Right ventricle myocardium superior (tissue), 1 donor: ENCODE measurements around the gene SERPING1. TPM values are rescaled to one million over a fixed set of nuclear protein-coding genes. Genes with fewer than 3 reads are reported as not detected.

Experiments
- ATAC-seq: fragments of 200-7000 bp; cut with Tn5 transposase; one replicate; pipeline ENCODE4 v1.9.1; 2020; ENCODE audit warnings: mild to moderate bottlenecking; ENCODE audit not compliant: poor library complexity
- DNase-seq: peaks from one replicate; pipeline ENCODE4 v3.0.0-alpha.2; 2020
- intact Hi-C: fragments of 100-400 bp; cut with DNase I; formaldehyde crosslinking; loops from one replicate; pipeline ENCODE4 v1.11.2; 2022
- long read RNA-seq: library from polyadenylated mRNA; unstranded; transcript quantifications from one replicate; pipeline ENCODE4 v2.0.0, GENCODE V29; 2021
- total RNA-seq: library from RNA; stranded (reverse); fragmentation: NEBNext Ultra II Directional; extraction: Animal tissue kit (Norgen Biotek cat#: 25700); gene quantifications from one replicate; pipeline ENCODE4 v1.2.1, GENCODE V29; 2021
- donor health status: DM: no; HTN: yes; CAD: no; lungs with severe emphysema.

SERPING1 gene
- 118 TPM for total RNA-seq
- long read RNA-seq, transcript SERPING1-201 (8 exons, 2,002 nt): major isoform, 200 of 245 reads
- long read RNA-seq, partial matches to known transcripts: 34 of 245 reads
- long read RNA-seq, other reads (novel, unspliced or antisense): 4 of 245 reads

DNA sequence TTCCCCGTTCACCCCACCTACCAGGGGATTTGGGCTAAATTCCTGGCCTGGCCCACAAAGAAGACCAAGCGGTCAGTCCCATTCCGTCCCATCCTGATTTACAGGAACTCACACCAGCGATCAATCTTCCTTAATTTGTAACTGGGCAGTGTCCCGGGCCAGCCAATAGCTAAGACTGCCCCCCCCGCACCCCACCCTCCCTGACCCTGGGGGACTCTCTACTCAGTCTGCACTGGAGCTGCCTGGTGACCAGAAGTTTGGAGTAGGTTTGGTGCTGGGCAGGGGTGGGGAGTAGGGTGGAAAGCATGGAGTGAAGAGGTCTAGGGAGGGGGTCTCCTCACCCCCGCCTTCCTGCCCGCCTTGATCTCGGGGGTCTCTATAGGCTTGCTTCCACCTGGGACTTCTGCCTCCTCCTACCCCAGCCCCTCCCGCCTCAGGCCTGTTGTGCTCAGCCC is at the start of gene SERPING1:
Gene SERPING1 (plus strand): TSS at position 225 of the 455 bp plus-strand sequence. CDS start 586 bp downstream, outside the sequence.
- intact Hi-C loops: no loop called here
- DNase-seq (peak; percentile 81), ATAC-seq (peak; percentile 84)

GRCh38 chr11:57547854-57548377 is 49.6 kb upstream of the SERPING1 start:
- intact Hi-C loops: no loop called here
- ATAC-seq (no peak), DNase-seq (no peak)

DNA sequence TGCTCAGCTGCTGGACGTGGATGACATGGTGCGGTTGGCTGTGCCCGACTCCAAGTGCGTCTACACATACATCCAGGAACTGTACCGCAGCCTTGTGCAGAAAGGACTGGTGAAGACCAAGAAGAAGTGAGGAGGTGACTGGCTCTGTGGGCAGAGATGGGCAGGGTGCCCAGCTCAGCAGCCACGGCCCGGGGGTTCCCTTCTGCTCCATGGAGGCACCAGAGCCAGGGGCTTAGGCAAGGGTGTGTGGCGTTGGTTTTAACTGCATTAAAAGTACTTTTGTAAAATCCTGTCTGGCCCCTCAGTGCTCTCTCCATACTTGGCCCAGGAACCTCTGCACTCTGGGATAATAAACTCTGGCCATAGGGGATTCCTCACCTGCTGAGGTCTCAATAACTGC is 47.5 kb upstream of the SERPING1 start:
- DNase-seq: no peak
- intact Hi-C loops: no loop called here
- no peak for ATAC-seq

DNA sequence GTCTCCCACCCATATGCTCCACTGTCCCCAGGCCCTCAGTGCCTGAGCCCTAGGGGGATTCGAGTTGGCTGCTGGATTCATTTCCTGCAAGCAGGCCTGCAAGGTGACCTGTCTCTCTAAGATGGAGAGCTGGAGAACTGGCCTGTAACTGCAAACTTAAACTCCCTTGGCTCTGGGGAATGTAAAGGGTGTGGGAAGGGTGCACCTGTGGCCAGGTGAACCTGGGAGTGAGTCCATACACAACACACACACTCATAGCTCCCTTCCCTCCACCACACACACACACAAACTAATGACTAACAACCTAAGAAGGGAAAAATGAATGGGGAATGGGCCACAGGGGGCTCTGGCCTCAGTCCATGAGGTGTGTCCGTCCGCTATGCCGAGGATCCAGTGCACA is 45.5 kb upstream of the SERPING1 start:
- intact Hi-C loops: no loop called here
- DNase-seq (no peak), ATAC-seq (no peak)

DNA sequence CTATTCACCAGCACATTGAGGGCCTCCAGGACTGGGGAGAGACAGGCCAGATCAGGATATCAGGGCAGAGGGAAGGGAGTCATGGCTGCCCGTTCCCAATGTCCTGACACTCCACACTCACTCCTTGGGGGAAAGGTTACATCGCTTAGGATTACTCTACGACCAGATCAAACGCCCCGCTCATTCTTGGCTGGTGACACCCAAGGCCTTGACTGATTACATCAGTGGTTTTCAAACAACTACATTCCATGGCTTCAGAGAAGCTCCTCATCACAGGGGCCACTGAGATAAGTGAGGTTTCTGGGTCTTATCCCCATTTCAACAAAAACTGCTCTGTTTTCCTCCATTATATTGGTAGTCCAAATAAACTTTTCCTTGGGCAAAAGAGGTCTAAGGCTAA is 45.0 kb upstream of the SERPING1 start:
- ATAC-seq: no peak
- DNase-seq: no peak
- intact Hi-C loops: no loop called here

- no peak for DNase-seq
- intact Hi-C loops: no loop called here
Measured at GRCh38 chr11:57555393-57555792, 42.1 kb upstream of the SERPING1 start.

GRCh38 chr11:57556041-57556440 is 41.4 kb upstream of the SERPING1 start:
- intact Hi-C loops: no loop called here
- DNase-seq (no peak), ATAC-seq (no peak)

More at GRCh38 chr11:57555393-57555792, 42.1 kb upstream of the SERPING1 start:
- ATAC-seq: no peak

GRCh38 chr11:57560146-57560545 is 37.3 kb upstream of the SERPING1 start:
- DNase-seq (no peak), ATAC-seq (no peak)
- intact Hi-C loops: no loop called here

GRCh38 chr11:57562596-57562995 is 34.9 kb upstream of the SERPING1 start:
- ATAC-seq (no peak), DNase-seq (no peak)
- intact Hi-C loops: no loop called here

DNA sequence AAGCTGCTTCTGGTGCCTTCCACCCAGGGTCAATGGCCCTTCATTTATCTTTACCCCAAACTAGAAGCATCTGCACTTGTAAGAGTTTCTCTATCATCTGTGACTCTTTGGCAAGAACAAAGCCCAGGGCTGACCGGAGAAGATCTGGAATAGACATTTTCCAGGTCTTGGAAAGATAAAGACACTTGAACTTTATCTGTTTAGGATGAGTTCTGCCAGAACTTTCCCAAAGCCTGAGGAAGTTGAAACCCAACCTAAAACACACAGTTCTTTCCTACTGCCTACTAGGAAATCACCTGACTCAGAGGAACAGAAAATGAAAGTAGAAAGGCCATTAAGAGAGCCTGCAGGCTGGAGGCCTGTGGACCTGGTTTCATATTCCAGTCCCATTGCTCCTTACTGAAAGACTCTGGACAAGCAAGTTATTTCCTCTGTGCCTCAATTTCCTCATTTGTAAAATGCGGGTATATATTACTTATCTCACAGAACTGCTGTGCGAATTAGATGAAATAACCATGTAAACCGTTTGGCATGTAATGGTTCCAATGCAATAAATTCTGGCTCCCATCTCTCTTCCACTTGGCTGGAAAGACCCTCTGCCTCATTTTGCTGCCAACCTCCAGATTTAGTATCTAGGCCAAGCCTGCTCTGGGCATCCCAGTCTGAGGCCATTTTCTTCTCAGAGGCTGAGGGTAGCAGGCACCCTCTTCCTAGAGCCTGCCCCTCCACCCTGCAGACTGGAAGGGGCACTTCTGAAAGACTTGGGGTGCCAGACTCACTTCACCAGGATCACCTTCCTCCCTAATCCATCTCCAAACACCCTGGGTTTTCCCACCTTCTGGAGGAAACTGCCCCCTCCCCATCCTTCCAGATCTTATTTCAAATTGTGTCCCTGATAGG is 31.2 kb upstream of the SERPING1 start:
- DNase-seq: no peak

DNA sequence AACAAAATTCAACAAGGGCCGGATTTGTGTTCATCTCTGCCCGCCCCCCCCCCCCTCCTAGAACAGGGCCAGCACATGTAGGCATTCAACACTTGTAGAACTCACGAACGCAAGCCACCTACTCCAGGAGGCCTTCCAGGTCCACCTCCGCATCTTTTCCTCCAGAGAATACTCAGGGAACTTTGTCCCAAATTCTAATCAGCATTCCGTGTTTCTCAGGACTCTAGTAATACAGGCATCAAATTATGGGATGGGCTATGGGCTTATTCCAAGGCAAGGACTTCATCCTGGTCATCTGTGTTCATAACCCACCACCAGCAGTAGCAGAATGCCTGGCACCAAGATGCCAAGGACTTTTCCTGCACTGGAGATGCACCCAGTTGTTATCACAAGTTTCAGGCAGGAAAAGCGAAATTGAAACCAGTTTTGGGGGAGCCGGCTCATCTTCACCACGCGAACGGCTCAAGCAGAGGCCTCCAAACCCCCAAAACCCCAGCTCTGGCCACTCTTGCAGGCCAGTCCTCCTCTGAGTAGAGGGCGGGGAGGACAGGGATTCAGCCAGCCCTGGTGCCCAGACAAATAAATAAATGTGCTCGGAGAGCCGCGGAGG is 30.5 kb upstream of the SERPING1 start:
- DNase-seq: no peak
- peak; percentile 18 for ATAC-seq
- intact Hi-C loops: no loop called here

More for the DNA sequence above, 31.2 kb upstream of the SERPING1 start:
- ATAC-seq: peak; percentile 51
- intact Hi-C loops: no loop called here

- peak; percentile 87 for ATAC-seq
- DNase-seq: peak; percentile 91
- intact Hi-C loops: loop anchor here (2.0 kb wide), 1 partner anchor 73 kb away; no protein-coding TSS in a partner anchor
Measured at GRCh38 chr11:57567515-57568329, 29.8 kb upstream of the SERPING1 start, which contains the start of gene UBE2L6. UBE2L6 (minus strand) TSS chr11:57567672; CDS start chr11:57567611, 61 bp downstream.

- no peak for DNase-seq
- intact Hi-C loops: loop anchor here (2.0 kb wide), 1 partner anchor 72 kb away; no protein-coding TSS in a partner anchor
- no peak for ATAC-seq
Measured at GRCh38 chr11:57568330-57568766, 29.1 kb upstream of the SERPING1 start.

DNA sequence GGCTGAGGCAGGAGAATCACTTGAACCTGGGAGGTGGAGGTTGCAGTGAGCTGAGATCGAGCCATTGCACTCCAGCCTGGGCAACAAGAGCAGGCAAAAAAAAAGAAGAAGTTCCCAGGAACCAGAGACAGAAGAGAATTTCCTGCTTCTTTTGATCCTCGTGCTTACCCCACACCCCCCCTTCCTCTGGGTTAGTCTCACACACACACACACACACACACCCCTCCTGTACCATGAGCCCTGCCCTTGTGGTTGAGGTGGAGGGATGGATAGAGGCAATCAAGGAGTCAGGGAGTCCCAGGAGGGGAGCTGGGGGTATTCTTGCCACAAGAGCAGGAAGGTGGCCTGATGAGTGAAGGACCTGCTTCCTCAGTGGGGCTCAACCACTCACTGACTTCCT is 25.9 kb upstream of the SERPING1 start:
- DNase-seq (no peak), ATAC-seq (no peak)
- intact Hi-C loops: no loop called here

GRCh38 chr11:57574061-57574460 is 23.4 kb upstream of the SERPING1 start:
- ATAC-seq (no peak), DNase-seq (no peak)
- intact Hi-C loops: no loop called here

DNA sequence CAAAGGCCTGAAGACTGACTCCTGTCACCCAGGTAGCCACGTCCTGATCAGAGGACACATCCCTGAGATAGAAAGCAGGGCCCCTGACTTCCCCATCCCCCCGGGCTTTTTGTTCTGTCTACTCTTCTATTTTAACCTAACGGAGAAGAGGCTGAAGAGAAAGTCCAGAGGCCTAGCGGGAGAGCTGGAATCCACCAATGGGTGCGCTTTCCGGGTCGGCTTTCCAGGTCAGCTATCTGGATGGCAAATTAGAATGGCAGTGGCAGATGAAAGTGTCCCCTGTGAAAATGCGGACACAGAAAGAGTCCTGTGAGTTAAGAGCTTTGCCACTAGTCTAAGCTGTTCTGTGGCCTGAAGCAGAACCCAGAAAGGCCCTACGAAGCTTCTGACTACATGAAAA is 13.1 kb upstream of the SERPING1 start:
- intact Hi-C loops: no loop called here
- DNase-seq (no peak), ATAC-seq (no peak)

GRCh38 chr11:57585301-57585700 is 12.2 kb upstream of the SERPING1 start:
- intact Hi-C loops: no loop called here
- ATAC-seq: no peak
- DNase-seq: no peak

GRCh38 chr11:57586711-57587245 is 10.7 kb upstream of the SERPING1 start:
- intact Hi-C loops: no loop called here
- DNase-seq (no peak), ATAC-seq (no peak)
